Measurements from ENCODE around the gene ARSI. TPM values are rescaled to one million over a fixed set of nuclear protein-coding genes. Genes with fewer than 3 reads are reported as not detected.
A peak's percentile ranks its signal among the peaks of the same experiment; 100 is the strongest.

Gene ARSI
- total RNA-seq = 0.24 TPM in 1 of 2 replicates, not detected in the other
- long read RNA-seq = 0 reads

GRCh38 chr5:150302301-150303069, at the start of gene ARSI:
Gene ARSI (minus strand): TSS chr5:150302905. CDS start chr5:150302373, 532 bp downstream.
- TF ChIP-seq CTCF (IDR thresholded peaks at IDR 0.05; ENCODE audit: unreplicated experiment) = peak; percentile 36
- Mint-ChIP-seq H3K9me3 (ENCODE audit: low read depth) (no peaks in the 10 kb centered on the region), H3K36me3 (ENCODE audit: insufficient read depth) (no peaks in the 10 kb centered on the region), H3K4me1 (ENCODE audit: low read depth) (no peaks in the 10 kb centered on the region), H3K27ac (no peak within 1 kb of the TSS), H3K27me3 (peaks cover 67% of the 10 kb centered on the region), H3K4me3 (ENCODE audit: low read depth) (peak within 1 kb of the TSS; percentile 50)
- no peak for DNase-seq (ENCODE audit: low spot score, unreplicated experiment)

- TF ChIP-seq CTCF (IDR thresholded peaks at IDR 0.05; ENCODE audit: unreplicated experiment) = peak; percentile 70
- Mint-ChIP-seq H3K36me3 (ENCODE audit: insufficient read depth) (no peaks in the 10 kb centered on the region), H3K27ac (peak overlapping the region; percentile 11), H3K9me3 (ENCODE audit: low read depth) (no peaks in the 10 kb centered on the region), H3K27me3 (peaks cover 11% of the 10 kb centered on the region), H3K4me1 (ENCODE audit: low read depth) (peaks cover 8% of the 10 kb centered on the region), H3K4me3 (ENCODE audit: low read depth) (no peak overlapping the region)
- DNase-seq (ENCODE audit: low spot score, unreplicated experiment) = peak; percentile 55
Observed at GRCh38 chr5:150350524-150351344, 48.0 kb upstream of the ARSI start.

GRCh38 chr5:150349681-150350275, 47.1 kb upstream of the ARSI start:
- no peak for DNase-seq (ENCODE audit: low spot score, unreplicated experiment)
- Mint-ChIP-seq H3K4me3 (ENCODE audit: low read depth) (no peak overlapping the region), H3K9me3 (ENCODE audit: low read depth) (no peaks in the 10 kb centered on the region), H3K4me1 (ENCODE audit: low read depth) (peaks cover 10% of the 10 kb centered on the region), H3K27ac (no peak overlapping the region), H3K36me3 (ENCODE audit: insufficient read depth) (no peaks in the 10 kb centered on the region), H3K27me3 (peaks cover 6% of the 10 kb centered on the region)
- no peak for TF ChIP-seq CTCF (IDR thresholded peaks at IDR 0.05; ENCODE audit: unreplicated experiment)

GRCh38 chr5:150347451-150347850, 44.7 kb upstream of the ARSI start:
- Mint-ChIP-seq H3K27ac (no peak overlapping the region), H3K4me1 (ENCODE audit: low read depth) (peaks cover 17% of the 10 kb centered on the region), H3K9me3 (ENCODE audit: low read depth) (no peaks in the 10 kb centered on the region), H3K36me3 (ENCODE audit: insufficient read depth) (no peaks in the 10 kb centered on the region), H3K4me3 (ENCODE audit: low read depth) (no peak overlapping the region), H3K27me3 (no peaks in the 10 kb centered on the region)
- no peak for DNase-seq (ENCODE audit: low spot score, unreplicated experiment)
- TF ChIP-seq CTCF (IDR thresholded peaks at IDR 0.05; ENCODE audit: unreplicated experiment) = no peak

- no peak for DNase-seq (ENCODE audit: low spot score, unreplicated experiment)
- no peaks in the 10 kb centered on the region for H3K36me3 Mint-ChIP-seq (ENCODE audit: insufficient read depth)
- no peaks in the 10 kb centered on the region for H3K27me3 Mint-ChIP-seq
- no peak for TF ChIP-seq CTCF (IDR thresholded peaks at IDR 0.05; ENCODE audit: unreplicated experiment)
- peaks cover 17% of the 10 kb centered on the region for H3K4me1 Mint-ChIP-seq (ENCODE audit: low read depth)
- H3K27ac Mint-ChIP-seq = no peak overlapping the region
- H3K9me3 Mint-ChIP-seq (ENCODE audit: low read depth) = no peaks in the 10 kb centered on the region
- no peak overlapping the region for H3K4me3 Mint-ChIP-seq (ENCODE audit: low read depth)
Observed at GRCh38 chr5:150347003-150347402, 44.3 kb upstream of the ARSI start.

Data from progenitor cell of endocrine pancreas (in vitro differentiated cells).